NCI-H1092 treated with DMSO at 0.1 percent for 48 hours (cell line): ENCODE measurements around the gene GINS2.
A peak's percentile ranks its signal among the peaks of the same experiment; 100 is the strongest.

Experiments used
- DNase-seq: peaks from one replicate; lab custom pipeline; 2025; lab: John Stamatoyannopoulos, UW

GINS2 gene

DNA sequence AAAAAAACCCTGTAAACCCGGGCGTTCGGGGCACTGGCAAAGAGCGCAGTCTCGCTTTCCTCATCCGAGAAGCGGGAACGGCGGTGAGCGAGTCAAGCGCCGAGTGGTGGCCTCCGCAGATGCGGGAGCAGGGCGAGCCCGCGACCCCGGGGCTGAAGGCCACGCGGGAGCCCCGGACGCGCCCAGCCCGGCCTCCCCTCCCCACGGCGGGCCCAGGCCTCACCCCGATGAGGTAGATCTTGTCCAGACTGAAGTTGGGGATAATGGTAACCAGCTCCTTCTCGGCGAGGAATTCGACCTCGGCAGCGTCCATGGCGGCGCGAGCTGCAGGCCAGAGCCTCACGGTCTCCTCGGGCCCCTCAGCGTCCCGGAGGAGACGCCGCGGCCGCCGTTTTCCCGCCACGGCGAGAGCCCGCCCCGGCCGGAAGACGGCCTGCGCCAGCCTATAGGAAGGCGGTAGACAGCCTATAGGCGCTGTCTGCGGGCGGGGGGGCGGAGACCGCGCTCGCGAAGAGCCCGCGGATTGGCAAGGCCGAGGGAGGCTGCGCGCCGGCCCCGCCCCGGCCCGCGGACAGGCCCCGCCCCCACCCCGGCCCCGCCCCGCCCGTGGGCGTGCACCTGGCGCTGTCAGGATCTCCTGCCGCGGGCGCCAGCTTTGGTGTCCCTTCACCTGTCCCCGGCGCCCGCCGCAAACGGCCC, at the start of gene GINS2:
TSS of gene GINS2 (minus strand) at position 369 of the 699 bp plus-strand sequence. CDS start at position 313, 56 bp downstream.
- DNase-seq = peak; percentile 87

DNA sequence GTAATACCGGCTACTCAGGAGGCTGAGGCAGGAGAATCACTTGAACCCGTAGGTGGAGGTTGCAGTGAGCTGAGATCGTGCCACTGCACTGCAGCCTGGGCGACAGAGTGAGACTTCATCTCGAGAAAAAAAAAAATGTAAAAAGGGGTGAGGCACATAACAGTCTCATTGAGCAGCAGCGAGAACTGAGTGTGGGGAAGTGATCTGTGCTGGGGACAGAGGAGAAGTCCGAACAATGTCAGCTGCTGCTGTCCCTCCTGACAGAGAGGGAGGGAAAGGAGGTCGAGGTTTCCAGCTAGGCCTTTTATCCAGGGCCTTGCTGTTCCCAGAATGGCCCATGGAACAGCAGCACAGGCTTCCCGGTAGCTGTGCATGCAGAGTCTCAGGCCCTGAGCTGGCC, 48.2 kb upstream of the GINS2 start:
- no peak for DNase-seq

DNA sequence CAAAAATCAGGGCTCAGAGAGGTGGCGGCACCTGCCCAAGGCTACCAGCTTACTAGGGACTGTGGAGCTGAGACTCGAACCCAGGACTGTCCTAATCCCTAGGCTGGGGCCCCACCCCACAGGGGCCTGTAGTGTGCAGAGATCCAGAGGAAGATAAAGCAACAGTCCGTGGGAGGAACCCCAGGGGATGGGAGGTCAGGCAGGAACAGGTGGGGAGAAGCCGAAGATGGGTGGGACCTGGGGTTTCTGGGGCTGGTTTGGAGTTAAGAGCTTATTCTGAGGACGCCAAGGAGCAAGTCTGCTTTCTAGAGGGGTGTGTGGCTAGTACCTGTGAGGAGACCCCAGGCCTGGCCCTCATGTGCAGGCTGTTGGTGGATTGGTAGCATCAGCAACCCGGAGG, 47.2 kb upstream of the GINS2 start:
- no peak for DNase-seq

DNA sequence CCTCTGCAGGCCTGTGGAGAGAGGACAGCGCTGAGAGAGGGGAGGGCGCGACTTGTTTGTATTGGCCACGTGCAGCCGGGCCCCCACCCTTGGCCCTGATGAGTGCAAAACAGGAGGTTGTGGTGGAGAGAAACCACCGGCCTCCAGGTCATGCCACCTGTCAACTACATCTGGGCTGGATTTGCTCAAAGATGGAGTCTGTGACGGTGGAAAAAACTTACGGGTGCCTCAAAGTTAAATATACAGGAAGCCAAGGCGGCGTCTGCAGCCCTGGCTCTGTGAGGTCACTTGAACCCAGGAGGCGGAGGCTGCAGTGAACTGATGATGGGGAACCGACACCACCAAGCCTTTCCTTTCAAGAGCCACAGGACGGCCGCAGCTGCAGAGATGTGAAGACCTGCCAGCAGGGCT, 46.5 kb upstream of the GINS2 start:
- no peak for DNase-seq

DNA sequence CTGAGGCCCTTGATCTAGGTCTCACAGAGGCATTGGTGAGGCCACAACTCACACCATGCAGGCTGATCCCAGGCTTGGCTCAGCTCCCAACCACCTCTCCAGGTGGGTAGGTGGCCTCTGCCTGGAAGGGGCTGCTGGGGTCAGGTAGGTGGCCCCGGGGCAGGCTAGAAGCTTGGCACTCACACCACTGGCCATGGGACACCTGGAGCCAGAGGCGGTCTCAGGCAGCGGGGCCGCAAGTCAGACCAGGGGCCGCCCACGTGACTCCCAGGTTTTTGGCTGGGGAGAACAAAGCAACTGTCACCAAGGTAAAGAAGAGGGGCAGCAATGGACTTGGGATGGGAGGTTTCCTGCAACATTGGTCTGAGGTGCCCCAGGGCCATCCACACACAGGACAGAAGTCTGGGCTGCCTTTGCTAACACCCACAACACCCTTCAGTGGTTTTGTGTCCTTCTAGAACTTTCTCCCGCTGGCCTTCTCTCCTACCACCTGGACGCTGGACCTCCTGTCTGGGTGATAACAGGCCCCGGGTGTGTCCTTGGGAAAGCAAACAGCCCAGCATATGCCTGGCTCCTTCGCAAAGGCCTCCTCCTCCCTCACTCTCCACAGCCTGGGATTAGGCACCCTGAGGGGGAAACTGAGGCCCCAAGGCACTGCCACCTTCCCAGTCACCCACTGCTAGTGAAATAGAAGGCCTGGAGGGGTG, 45.7 kb upstream of the GINS2 start:
- DNase-seq = no peak

DNA sequence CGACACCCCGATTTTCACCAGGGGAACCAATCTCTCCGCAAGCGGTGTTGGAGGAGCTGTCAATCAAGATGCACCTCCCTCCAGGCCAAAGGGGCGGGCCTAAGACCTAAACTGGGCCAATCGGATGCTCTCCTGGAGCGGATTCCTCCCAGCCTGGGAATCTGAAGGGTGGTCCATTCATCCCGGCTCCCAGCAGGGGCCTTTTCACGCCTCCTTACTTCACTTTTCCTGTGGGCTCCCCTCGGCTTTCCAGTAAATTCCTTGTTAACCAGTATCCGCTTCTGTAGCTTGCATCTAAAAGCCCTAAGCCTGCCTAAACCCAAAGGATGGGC, 45.1 kb upstream of the GINS2 start:
- no peak for DNase-seq

DNA sequence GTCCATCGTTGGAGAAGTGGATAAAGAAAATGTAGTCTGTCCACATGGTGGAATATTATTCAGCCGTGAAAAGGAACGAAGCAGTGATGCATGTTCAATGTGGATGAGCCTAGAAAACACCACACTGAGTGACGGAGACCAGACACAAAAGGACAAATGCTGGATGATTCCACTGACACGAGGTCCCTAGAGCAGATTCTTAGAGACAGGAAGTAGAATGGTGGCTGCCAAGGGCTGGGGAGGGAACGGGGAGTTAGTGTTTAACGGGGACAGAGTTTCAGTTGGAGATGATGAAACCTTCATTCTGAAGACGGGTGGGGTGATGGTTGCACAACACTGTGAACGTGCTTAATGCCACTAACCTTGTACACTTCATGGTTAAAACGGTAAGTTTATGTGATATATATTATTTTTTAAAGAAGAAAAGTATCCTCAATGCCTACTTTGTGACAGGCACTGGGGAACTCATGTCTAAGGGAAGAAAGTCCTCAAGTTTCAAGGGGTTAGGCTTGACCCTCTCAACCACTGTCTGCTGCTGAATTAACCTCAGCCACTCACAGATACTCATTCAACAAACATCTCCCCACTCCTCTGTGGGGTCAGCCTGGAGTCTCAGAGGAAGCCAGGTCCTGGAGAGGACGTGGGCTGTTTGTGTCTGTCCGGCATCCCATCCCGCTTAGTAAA, 44.5 kb upstream of the GINS2 start:
- DNase-seq = no peak

DNA sequence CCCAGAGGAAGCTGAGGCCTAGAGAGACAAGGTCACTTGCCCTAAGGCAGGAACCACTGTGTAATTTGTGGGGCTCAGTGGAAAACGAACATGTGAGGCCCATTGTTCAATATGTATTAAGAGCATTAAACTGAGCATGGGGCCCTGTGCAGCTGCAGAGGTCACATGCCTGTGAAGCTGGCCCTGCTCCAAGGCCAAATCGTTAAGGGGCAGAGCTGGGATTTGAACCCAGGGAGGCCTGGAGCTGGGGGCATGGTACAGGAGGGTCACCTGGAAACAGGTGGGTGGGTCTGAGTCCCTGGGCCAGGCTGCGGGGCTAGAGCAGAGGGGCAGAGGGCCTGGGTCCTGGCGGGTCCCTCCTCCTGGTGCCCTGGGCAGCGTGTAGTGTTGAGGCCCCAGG, 42.4 kb upstream of the GINS2 start:
- no peak for DNase-seq

DNA sequence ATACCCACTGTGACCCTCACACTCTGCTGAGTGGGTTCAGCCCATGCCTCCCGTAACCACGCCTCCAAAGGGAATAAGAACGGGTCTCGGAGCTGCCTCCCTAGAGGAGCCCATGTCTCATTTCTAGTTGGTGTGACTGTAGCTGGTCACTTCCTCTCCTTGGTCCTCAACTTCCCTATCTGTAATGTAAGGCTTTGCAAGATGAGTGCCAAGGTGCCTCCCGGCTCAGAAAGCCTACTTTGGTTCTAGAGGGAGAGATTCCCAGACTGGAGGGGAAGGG, 41.4 kb upstream of the GINS2 start:
- DNase-seq = no peak

DNA sequence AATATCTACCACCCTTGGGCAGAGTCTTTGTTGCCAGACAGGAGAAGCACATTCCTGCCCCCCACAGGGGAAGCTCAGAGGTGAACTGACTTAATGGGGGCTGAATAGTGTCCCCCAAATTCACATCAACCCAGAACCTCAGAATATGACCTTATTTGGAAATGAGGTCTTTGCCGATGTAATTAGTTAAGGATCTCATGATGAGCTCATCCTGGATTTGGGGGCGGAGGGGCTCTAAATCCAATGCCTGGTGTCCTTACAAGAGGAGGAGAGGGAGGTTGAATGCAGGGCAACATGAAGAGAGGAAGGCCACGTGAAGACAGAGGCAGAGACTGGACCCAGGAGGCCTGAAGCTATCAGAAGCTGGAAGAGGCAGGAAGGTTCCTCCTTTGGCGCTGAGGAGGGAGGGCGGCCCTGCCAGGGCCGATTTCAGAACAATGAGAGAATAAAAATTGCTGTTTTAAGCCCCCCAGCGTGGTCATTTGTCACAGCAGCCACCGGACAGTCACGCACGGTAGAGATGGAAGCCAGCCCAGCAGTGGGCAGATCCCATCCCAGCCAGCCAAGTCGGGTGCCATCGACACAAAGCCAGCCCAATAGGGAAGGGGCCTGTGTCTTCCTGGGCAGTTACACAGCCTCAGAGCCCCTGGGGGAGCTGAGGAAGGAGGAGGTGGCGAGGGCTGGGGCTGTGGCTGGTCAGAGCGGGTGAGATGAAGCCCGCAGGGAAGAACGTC, 40.9 kb upstream of the GINS2 start:
- no peak for DNase-seq

DNA sequence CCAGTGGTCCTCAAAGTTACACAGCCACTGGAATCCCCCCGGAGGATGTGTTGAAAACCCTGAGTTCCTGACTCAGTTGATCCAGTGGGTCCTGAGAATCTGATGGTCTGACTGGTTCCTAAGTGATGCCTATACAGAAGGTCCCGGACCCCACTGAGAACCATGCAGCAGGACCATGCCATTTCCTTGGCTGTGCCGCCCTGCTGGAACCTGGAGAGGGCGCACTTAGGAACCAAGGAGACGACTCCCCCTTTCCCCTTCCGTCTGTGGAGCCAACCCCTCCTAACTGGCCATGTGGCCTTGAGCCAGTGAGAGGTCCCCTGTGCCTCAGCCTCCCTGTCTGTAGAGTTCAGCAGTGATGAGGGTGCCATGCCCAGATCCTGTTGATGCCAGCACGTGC, 40.1 kb upstream of the GINS2 start:
- DNase-seq = no peak

DNA sequence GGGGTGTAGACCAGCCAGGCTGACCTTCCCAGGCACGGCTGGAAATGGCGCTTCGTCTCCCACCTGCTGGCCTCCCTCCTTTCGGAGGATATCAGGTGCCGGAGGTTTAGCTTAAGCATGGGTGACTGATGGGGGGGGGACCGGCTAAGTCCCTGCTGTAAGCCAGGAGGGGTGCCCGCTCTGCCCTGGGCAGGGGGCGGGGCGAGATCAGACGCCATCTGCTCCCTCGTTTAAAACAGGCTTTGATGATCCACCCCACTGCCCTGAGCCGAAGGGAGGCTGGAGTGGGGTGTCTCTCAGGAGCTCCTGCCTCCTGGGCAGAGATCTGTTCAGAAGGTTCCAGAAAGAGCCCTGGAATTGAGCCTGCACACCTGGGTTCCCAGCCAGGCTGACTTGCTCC, 36.2 kb upstream of the GINS2 start:
- peak; percentile 12 for DNase-seq

DNA sequence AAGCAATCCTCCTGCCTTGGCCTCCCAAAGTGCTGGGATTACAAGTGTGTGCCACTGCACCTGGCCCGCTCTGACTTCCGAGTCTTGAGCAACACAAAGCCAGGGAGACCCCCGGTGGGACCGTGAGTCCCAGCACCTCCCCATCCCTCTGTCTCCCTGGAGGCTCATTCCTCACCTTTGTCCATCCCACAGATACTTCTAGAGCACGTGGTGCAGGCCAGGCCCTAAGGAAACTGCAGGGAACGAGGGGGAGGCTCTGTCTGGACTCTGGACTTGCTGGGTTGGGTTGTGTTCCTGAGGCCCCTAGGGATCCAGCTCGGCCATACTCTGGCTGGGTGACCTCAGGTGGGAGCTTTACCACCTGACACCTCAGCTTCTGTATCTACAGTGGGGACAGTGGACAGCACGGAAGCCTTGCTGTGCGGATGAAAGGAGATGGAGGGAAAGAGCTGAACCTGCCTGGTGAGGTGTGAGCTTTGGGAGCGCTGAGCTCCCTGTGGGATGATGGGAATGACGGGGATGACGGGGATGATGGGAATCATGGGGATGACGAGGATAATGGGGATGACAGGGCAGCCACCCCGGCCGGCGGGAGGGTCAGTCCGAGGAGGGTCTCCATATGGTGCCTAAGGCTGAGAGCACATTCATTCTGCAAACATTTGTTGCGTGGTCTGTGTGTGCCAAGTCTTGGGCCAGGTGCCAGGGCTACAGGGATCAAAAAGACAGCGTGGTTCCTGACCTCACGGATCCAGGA, 35.5 kb upstream of the GINS2 start:
- DNase-seq = peak; percentile 6

DNA sequence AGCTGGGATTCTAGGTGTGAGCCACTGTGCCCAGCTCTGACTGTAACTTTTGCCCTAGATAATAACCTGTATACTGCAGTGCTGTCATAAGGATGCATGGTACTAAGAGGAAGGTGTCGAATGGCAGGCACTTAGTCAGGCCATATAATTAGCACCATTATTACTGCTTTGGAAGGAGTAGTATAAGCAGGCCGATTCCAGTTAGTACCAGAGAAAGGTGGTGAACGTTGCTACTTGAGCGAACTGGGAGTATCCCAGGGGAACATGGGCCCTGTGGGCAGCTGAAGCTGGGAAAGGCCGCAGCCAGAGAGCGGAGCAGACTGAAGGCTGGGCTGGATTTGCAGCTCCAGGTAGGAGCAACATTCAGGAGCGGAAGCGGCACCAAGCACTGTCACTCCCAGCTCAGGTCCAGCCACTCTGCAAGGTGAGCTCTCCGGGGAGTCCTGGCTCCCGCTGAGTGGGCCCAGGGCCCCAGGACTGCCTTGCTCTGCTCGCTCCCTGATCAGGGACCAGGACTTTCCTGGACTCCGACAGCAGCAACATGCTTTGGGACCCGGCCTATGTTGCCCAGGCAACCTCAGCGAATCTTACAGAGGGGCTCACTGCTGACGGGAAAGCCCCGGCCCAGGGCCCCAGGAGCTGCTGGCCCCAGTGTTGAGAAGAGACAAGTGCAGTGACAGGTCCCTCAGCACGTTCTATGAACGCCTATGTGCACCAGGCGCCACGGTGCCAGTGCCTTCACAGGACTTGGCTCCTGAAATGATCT, 33.6 kb upstream of the GINS2 start:
- no peak for DNase-seq

DNA sequence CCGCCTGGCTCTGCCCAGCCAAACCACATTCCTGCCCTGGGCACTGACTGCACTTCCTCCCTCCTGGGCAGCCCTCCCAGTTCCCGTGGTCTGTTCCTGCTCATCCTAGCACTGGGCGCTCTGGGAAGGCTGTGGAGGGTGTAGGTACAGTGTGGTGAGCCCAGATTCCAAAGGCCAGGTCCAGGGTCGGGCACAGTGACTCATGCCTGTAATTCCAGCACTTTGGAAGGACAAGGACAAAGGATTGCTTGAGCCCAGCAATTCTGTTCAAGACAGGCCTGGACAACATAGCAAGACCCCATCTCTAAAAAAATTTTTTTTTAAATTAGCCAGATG, 31.5 kb upstream of the GINS2 start:
- no peak for DNase-seq

DNA sequence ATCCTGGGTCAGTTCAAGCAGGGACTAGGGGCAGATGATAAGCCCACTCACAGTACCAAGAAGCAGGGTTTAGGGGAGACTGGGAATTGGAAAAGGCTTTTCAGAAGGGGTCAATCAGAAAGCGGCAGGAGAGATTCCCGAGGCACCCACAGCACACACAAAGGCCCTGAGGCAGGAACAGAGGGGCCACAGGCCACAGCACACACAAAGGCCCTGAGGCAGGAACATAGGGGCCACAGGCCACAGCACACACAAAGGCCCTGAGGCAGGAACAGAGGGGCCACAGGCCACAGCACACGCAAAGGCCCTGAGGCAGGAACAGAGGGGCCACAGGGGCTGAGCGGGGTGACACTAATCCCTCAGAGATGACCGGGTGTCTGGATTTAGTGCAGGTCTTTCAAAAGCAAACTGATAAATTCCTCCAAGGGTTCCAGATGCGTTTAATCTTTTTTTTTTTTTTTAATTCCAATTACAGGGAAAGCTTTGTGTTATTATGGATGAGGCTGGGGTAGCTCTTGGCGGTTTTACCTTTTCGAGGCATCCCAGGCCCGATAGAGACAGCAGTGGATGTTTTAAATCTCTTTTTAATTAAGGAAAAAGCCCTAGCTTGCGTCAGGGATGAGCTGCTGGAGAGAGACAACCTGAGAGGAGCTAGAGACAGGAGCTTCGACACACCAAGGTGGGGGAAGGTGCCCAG, 31.0 kb upstream of the GINS2 start:
- no peak for DNase-seq

DNA sequence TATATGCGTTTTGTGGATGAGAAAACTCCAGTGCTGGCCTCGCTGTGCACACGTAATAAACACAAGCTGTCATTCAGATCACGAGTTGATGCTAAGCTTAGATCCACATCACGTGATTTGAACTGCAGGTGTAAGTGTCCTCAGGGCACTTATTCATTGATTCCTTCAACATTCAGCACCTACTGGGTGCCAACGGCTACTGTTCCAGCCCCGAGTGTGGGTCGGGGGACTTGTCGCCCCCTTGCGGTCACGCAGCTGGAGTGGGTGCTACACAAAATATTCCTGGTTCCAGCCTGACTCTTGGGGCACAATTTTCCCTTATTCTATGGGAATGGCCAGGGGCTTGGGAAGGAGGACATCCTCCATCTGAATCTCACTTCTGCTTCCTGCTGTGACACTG, 29.9 kb upstream of the GINS2 start:
- DNase-seq = no peak

DNA sequence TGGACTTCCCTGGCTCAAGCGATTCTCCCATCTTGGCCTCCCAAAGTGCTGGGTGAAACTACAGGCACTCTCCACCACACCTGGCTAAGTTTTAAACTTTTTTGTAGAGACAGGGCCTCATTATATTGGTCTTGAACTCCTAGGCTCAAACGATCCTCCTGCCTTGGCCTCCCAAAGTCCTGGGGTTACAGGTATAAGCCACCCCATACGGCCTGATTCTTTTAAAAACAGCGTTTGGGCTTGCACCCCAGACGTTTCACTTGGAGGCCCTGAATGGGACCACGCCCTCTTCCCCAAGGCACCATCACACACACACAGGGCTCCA, 29.4 kb upstream of the GINS2 start:
- no peak for DNase-seq

DNA sequence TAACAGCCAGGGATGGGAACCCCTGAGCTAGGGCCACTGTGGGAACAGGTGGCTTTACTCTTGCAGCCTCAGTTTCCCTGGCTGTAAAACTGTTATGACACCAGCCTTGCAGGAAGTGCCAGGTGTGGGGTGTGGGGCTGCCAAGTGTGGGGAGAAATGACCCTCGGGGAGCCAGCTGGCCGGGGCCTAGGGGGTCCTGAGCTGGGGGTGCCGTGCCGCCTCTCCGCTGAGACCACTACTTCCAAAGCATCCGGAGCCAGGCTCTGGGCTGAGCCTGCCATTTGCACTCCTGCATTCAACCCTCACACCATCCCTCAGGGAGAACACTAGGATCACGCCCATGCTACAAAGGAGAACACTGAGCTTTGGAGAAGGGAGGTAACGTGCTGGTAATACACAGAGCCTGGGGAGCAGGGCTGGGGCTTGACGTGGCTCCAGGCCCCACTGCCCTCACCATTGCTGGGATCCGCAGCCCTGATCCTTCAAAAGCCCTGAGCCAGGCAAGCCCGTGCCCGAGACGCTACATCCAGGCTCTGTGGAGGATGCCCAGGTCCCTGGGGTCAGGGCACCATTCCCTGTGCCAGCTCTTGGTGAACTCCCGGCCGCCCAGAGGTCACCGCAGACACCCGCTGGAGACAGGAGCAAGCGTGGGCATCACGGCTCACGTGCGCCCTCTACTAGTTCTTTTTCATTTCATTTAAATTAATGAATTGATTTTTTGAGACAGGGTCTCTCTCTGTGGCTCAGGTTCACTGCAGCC, 28.8 kb upstream of the GINS2 start:
- DNase-seq = peak; percentile 77

DNA sequence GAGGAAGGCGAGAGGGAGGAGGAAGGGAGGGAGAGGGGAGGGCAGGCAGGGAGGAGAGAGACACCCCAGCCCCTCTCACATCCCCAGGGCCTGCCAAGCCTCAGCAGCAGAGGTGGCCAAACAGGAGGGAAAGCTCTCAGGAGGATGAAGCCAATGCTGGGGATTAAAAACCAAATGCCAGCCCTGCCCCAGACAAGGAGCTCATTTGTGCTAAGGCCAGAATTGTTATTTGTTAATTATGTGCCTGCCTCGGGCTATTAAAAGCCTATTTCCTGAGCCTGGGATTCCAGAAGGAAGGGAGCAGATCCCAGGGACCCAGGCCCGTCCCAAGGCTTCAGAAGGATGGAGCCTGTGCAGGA, 27.9 kb upstream of the GINS2 start:
- peak; percentile 53 for DNase-seq
